Measurements from ENCODE around the gene NDST1.

The NDST1 gene

GRCh38 chr5:150606476-150606875, 98.5 kb downstream of the NDST1 start:
- TF ChIP-seq POLR2AphosphoS5 (IDR thresholded peaks at IDR 0.05; ENCODE audit: low read depth) = no peak
- TF ChIP-seq REST (IDR thresholded peaks at IDR 0.05; ENCODE audit: insufficient replicate concordance, low read depth) = no peak
- no peak for TF ChIP-seq GABPA (IDR thresholded peaks at IDR 0.05; ENCODE audit: low read depth)
- no peak for TF ChIP-seq SPI1 (IDR thresholded peaks at IDR 0.05; ENCODE audit: borderline replicate concordance, low read depth)
- no peak for TF ChIP-seq CTCF (IDR thresholded peaks at IDR 0.05; ENCODE audit: insufficient read depth, low read length)
- DNase-seq (ENCODE audit: low read depth in 1 of 2, low spot score in 1 of 2) = no peak
- H3K4me3 ChIP-seq (replicated peaks; ENCODE audit: insufficient read depth, low read length) = no peak overlapping the region
- no peak overlapping the region for H3K27ac ChIP-seq (replicated peaks)
- H3K27me3 ChIP-seq (ENCODE audit: insufficient read depth, poor library complexity, severe bottlenecking) = no peaks in the 10 kb centered on the region

GRCh38 chr5:150607105-150607504, 99.2 kb downstream of the NDST1 start:
- Histone ChIP-seq H3K4me3 (replicated peaks; ENCODE audit: insufficient read depth, low read length) (no peak overlapping the region), H3K27ac (replicated peaks) (no peak overlapping the region), H3K27me3 (ENCODE audit: insufficient read depth, poor library complexity, severe bottlenecking) (no peaks in the 10 kb centered on the region)
- TF ChIP-seq POLR2AphosphoS5 (IDR thresholded peaks at IDR 0.05; ENCODE audit: low read depth) = no peak
- TF ChIP-seq CTCF (IDR thresholded peaks at IDR 0.05; ENCODE audit: insufficient read depth, low read length) = no peak
- no peak for TF ChIP-seq REST (IDR thresholded peaks at IDR 0.05; ENCODE audit: insufficient replicate concordance, low read depth)
- TF ChIP-seq GABPA (IDR thresholded peaks at IDR 0.05; ENCODE audit: low read depth) = no peak
- no peak for TF ChIP-seq SPI1 (IDR thresholded peaks at IDR 0.05; ENCODE audit: borderline replicate concordance, low read depth)
- DNase-seq (ENCODE audit: low read depth in 1 of 2, low spot score in 1 of 2) = no peak

All from HL-60 (cell line).